GM21515 (cell line): Measurements from ENCODE around the gene C10orf71.

Source experiments
- ATAC-seq: cut with Tn5 transposase; IDR thresholded peaks from one replicate; pipeline ENCODE4 v1.9.1; 2021; ENCODE audit not compliant: unreplicated experiment

The C10orf71 gene

GRCh38 chr10:49293208-49293603 lies 5.8 kb upstream of the C10orf71 start:
- ATAC-seq = no peak

GRCh38 chr10:49294731-49295130 lies 4.2 kb upstream of the C10orf71 start:
- ATAC-seq = no peak

- no peak for ATAC-seq
These were observed 3.7 kb upstream of the C10orf71 start for GRCh38 chr10:49295297-49295696.

GRCh38 chr10:49296382-49296781 lies 2.6 kb upstream of the C10orf71 start:
- ATAC-seq = no peak

- ATAC-seq = no peak
These were observed 2.1 kb upstream of the C10orf71 start for GRCh38 chr10:49296836-49297235.

- no peak for ATAC-seq
These were observed 926 bp upstream of the C10orf71 start for GRCh38 chr10:49297818-49298670.

- no peak for ATAC-seq
These were observed 343 bp upstream of the C10orf71 start for GRCh38 chr10:49298671-49298982.

- ATAC-seq = peak; percentile 55
These were observed 808 bp downstream of the C10orf71 start for GRCh38 chr10:49299816-49300139.

- ATAC-seq = peak; percentile 66
These were observed 1.4 kb downstream of the C10orf71 start for GRCh38 chr10:49300140-49300974.

- no peak for ATAC-seq
These were observed 2.3 kb downstream of the C10orf71 start for GRCh38 chr10:49301302-49301701.

- no peak for ATAC-seq
These were observed 3.1 kb downstream of the C10orf71 start for GRCh38 chr10:49302088-49302487.

GRCh38 chr10:49303711-49304110 lies 4.7 kb downstream of the C10orf71 start:
- ATAC-seq = no peak

- ATAC-seq = no peak
These were observed 5.2 kb downstream of the C10orf71 start for GRCh38 chr10:49304137-49304536.

GRCh38 chr10:49307921-49308320 lies 9.0 kb downstream of the C10orf71 start:
- ATAC-seq = no peak

GRCh38 chr10:49308881-49309280 lies 9.9 kb downstream of the C10orf71 start:
- no peak for ATAC-seq

GRCh38 chr10:49309691-49310411 lies 10.9 kb downstream of the C10orf71 start:
- ATAC-seq = no peak

- ATAC-seq = no peak
These were observed 11.5 kb downstream of the C10orf71 start for GRCh38 chr10:49310460-49310859.

GRCh38 chr10:49310901-49311554 lies 12.1 kb downstream of the C10orf71 start:
- ATAC-seq = no peak

GRCh38 chr10:49311555-49312236 lies 12.7 kb downstream of the C10orf71 start:
- no peak for ATAC-seq

- no peak for ATAC-seq
These were observed 13.4 kb downstream of the C10orf71 start for GRCh38 chr10:49312246-49312869.
